PC-9 (cell line): ENCODE results near the gene NDUFC2.

ENCODE experiments used
- EZH2 ChIP-seq: fragments of 200-600 bp; sonication (generic); IDR thresholded peaks from 2 replicates; pipeline ENCODE4 v1.8.0; 2017; ENCODE audit warnings: antibody characterized with exemption, low read depth
- TF ChIP-seq, protein P1 (sequence below): fragments of 200-600 bp; sonication (generic); conservative IDR thresholded peaks from 2 replicates; pipeline ENCODE4 v1.6.1; 2017; ENCODE audit warnings: mixed run types, antibody characterized with exemption, mild to moderate bottlenecking, moderate library complexity

DNA sequence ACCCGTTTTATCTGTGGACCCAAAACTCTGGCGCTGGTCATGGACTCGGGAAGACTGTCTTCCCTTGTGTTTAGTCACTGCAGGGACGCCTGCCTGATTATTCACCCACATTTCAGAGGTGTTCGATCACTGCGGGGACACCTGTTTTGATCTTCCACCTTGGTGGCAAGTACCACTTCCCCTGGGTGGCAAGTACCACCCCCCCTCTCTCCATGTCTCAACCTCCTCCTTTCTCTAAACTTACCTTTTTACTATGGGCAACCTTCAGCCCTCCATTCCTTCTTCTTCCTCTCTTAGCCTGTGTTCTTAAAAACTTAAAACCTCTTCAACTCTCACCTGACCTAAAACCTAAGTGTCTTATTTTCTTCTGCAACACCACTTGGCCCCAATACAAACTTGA, 1.9 kb upstream of the NDUFC2 start:
- no peak for TF ChIP-seq EZH2
- TF ChIP-seq, protein P1, sequence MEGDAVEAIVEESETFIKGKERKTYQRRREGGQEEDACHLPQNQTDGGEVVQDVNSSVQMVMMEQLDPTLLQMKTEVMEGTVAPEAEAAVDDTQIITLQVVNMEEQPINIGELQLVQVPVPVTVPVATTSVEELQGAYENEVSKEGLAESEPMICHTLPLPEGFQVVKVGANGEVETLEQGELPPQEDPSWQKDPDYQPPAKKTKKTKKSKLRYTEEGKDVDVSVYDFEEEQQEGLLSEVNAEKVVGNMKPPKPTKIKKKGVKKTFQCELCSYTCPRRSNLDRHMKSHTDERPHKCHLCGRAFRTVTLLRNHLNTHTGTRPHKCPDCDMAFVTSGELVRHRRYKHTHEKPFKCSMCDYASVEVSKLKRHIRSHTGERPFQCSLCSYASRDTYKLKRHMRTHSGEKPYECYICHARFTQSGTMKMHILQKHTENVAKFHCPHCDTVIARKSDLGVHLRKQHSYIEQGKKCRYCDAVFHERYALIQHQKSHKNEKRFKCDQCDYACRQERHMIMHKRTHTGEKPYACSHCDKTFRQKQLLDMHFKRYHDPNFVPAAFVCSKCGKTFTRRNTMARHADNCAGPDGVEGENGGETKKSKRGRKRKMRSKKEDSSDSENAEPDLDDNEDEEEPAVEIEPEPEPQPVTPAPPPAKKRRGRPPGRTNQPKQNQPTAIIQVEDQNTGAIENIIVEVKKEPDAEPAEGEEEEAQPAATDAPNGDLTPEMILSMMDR: no peak
